Hepatocyte (in vitro differentiated cells): ENCODE data around the gene PPA1. TPM values are rescaled to one million over a fixed set of nuclear protein-coding genes. Genes with fewer than 3 reads are reported as not detected.

Experiments used
- DNase-seq: peaks from one replicate; pipeline ENCODE4 v3.0.0-alpha.2; 2016; ENCODE audit warnings: low spot score
- H2AFZ ChIP-seq: fragments of 200-600 bp; sonication (generic); 2 replicates; pipeline ENCODE4 v1.6.0; 2016; ENCODE audit warnings: antibody characterized with exemption, mild to moderate bottlenecking
- H3K27ac ChIP-seq: fragments of 200-600 bp; sonication (generic); 2 replicates; pipeline ENCODE4 v1.5.1; 2016; ENCODE audit warnings: mild to moderate bottlenecking
- H3K27me3 ChIP-seq: fragments of 200-600 bp; sonication (generic); 2 replicates; pipeline ENCODE4 v1.6.1; 2016
- H3K36me3 ChIP-seq: fragments of 200-600 bp; sonication (generic); replicated peaks from 2 replicates; pipeline ENCODE4 v1.5.1; 2016; ENCODE audit warnings: low read depth; ENCODE audit not compliant: insufficient read depth
- H3K4me1 ChIP-seq: fragments of 200-600 bp; sonication (generic); 2 replicates; pipeline ENCODE4 v1.5.1; 2016; ENCODE audit warnings: mild to moderate bottlenecking, moderate library complexity; ENCODE audit not compliant: insufficient read depth
- H3K4me2 ChIP-seq: fragments of 200-600 bp; sonication (generic); 2 replicates; pipeline ENCODE4 v1.6.0; 2016
- H3K4me3 ChIP-seq: fragments of 200-600 bp; sonication (generic); 2 replicates; pipeline ENCODE4 v1.5.1; 2016; ENCODE audit warnings: mild to moderate bottlenecking
- H3K79me2 ChIP-seq: fragments of 200-600 bp; sonication (generic); 2 replicates; pipeline ENCODE4 v1.6.0; 2017; ENCODE audit warnings: mild to moderate bottlenecking
- H3K9me2 ChIP-seq: fragments of 200-600 bp; sonication (generic); replicated peaks from 2 replicates; pipeline ENCODE4 v1.6.0; 2017; ENCODE audit warnings: mild to moderate bottlenecking; ENCODE audit not compliant: insufficient read depth
- H3K9me3 ChIP-seq: fragments of 200-600 bp; sonication (generic); 2 replicates; pipeline ENCODE4 v1.5.1; 2016; ENCODE audit warnings: low read depth, mild to moderate bottlenecking
- H4K20me1 ChIP-seq: fragments of 200-600 bp; sonication (generic); 2 replicates; pipeline ENCODE4 v1.6.0; 2016; ENCODE audit warnings: mild to moderate bottlenecking; ENCODE audit not compliant: insufficient read depth, poor library complexity, severe bottlenecking
- CTCF ChIP-seq: fragments of 200-600 bp; sonication (generic); IDR thresholded peaks from 2 replicates; pipeline ENCODE4 v1.5.1; 2016; ENCODE audit warnings: antibody characterized with exemption, mild to moderate bottlenecking; ENCODE audit not compliant: poor library complexity
- EZH2 ChIP-seq: fragments of 200-600 bp; sonication (generic); IDR thresholded peaks from 2 replicates; pipeline ENCODE4 v1.6.1; 2016; ENCODE audit warnings: antibody characterized with exemption, mild to moderate bottlenecking, borderline replicate concordance
- EZH2phosphoT487 ChIP-seq: fragments of 200-600 bp; sonication (generic); IDR thresholded peaks from one replicate; pipeline ENCODE4 v1.6.1; 2018; ENCODE audit warnings: antibody characterized with exemption, mild to moderate bottlenecking, low read depth, moderate library complexity; ENCODE audit not compliant: unreplicated experiment, severe bottlenecking
- WGBS: methylation state at CpG from one replicate; pipeline ENCODE4 v1.1.6; 2016; ENCODE audit warnings: low lambda C conversion rate; ENCODE audit errors: missing lambda C conversion rate; 5-methylcytosine and 5-hydroxymethylcytosine counted together
- polyA plus RNA-seq: library from polyadenylated mRNA; unstranded; fragments of >200 nt; fragmentation: Nextera tagmentation; extraction: Ambion mirVana; gene quantifications from 2 replicates; pipeline ENCODE4 v1.2.1, GENCODE V29; 2016
- total RNA-seq: library from RNA; depleted of rRNA; stranded (reverse); fragments of >200 nt; gene quantifications from 2 replicates; pipeline ENCODE4 v1.2.3, GENCODE V29; 2014

Gene PPA1
- total and polyA plus RNA-seq, 2 experiments from 2014 or later = 131 to 156 TPM

GRCh38 chr10:70190581-70190980, 42.6 kb downstream of the PPA1 start:
- TF ChIP-seq EZH2 (no peak), CTCF (no peak), EZH2phosphoT487 (no peak)
- Histone ChIP-seq H3K27ac (no peak overlapping the region), H3K9me3 (no peaks in the 10 kb centered on the region), H3K9me2 (no peaks in the 10 kb centered on the region), H3K4me1 (peaks cover 22% of the 10 kb centered on the region), H3K4me3 (no peak overlapping the region), H3K27me3 (no peaks in the 10 kb centered on the region), H3K79me2 (no peaks in the 10 kb centered on the region), H4K20me1 (no peaks in the 10 kb centered on the region), H3K4me2 (no peak overlapping the region), H2AFZ (no peak overlapping the region), H3K36me3 (no peaks in the 10 kb centered on the region)
- 74% methylated on average over 5 of the region's 5 CpGs for WGBS
- DNase-seq = no peak

- no peaks in the 10 kb centered on the region for H3K9me2 ChIP-seq
- H3K4me3 ChIP-seq = no peak overlapping the region
- WGBS = 90% methylated on average over 8 of the region's 8 CpGs
- H3K4me1 ChIP-seq = peaks cover 22% of the 10 kb centered on the region
- TF ChIP-seq EZH2phosphoT487 (no peak), CTCF (no peak), EZH2 (no peak)
- H2AFZ ChIP-seq = no peak overlapping the region
- no peak for DNase-seq
- H3K36me3 ChIP-seq = no peaks in the 10 kb centered on the region
- H3K27ac ChIP-seq = no peak overlapping the region
- no peaks in the 10 kb centered on the region for H4K20me1 ChIP-seq
- H3K27me3 ChIP-seq = no peaks in the 10 kb centered on the region
- H3K9me3 ChIP-seq = no peaks in the 10 kb centered on the region
- no peaks in the 10 kb centered on the region for H3K79me2 ChIP-seq
- H3K4me2 ChIP-seq = no peak overlapping the region
Observed at GRCh38 chr10:70190102-70190501, 43.1 kb downstream of the PPA1 start.

GRCh38 chr10:70188768-70189167, 44.5 kb downstream of the PPA1 start:
- Histone ChIP-seq H3K9me2 (no peaks in the 10 kb centered on the region), H3K79me2 (no peaks in the 10 kb centered on the region), H3K4me3 (no peak overlapping the region), H3K27me3 (peaks cover 3% of the 10 kb centered on the region), H3K9me3 (no peaks in the 10 kb centered on the region), H3K4me2 (no peak overlapping the region), H3K27ac (no peak overlapping the region), H2AFZ (no peak overlapping the region), H4K20me1 (no peaks in the 10 kb centered on the region), H3K36me3 (no peaks in the 10 kb centered on the region), H3K4me1 (peaks cover 22% of the 10 kb centered on the region)
- DNase-seq = no peak
- WGBS = 75% methylated on average over 1 of the region's 1 CpG
- TF ChIP-seq EZH2 (no peak), CTCF (no peak), EZH2phosphoT487 (no peak)

GRCh38 chr10:70186571-70186970, 46.7 kb downstream of the PPA1 start:
- no peak for TF ChIP-seq CTCF
- TF ChIP-seq EZH2phosphoT487 = no peak
- no peak for TF ChIP-seq EZH2
- H3K4me2 ChIP-seq = no peak overlapping the region
- H3K9me2 ChIP-seq = no peaks in the 10 kb centered on the region
- H3K4me1 ChIP-seq = peaks cover 5% of the 10 kb centered on the region
- H3K27ac ChIP-seq = no peak overlapping the region
- H2AFZ ChIP-seq = no peak overlapping the region
- H3K27me3 ChIP-seq = peaks cover 3% of the 10 kb centered on the region
- H3K36me3 ChIP-seq = no peaks in the 10 kb centered on the region
- DNase-seq = no peak
- H4K20me1 ChIP-seq = no peaks in the 10 kb centered on the region
- no peaks in the 10 kb centered on the region for H3K79me2 ChIP-seq
- WGBS = 80% methylated on average over 3 of the region's 3 CpGs
- H3K9me3 ChIP-seq = no peaks in the 10 kb centered on the region
- H3K4me3 ChIP-seq = no peak overlapping the region
